Measurements from ENCODE around the gene LILRA6. TPM values are rescaled to one million over a fixed set of nuclear protein-coding genes. Genes with fewer than 3 reads are reported as not detected.

LILRA6 gene
- total and polyA plus RNA-seq, 2 of the 13 experiments (the other 11 are each of a cell fraction or from before 2014, with no cell fraction given): not detected

GRCh38 chr19:54189735-54190502, 52.7 kb downstream of the LILRA6 start (continued):
- TF ChIP-seq E2F1 (CRISPR knock-in tag; IDR thresholded peaks at IDR 0.05): peak; percentile 49; the same call in 1 of the 2 replicates
- peak; percentile 63 for TF ChIP-seq ZGPAT (CRISPR knock-in tag; IDR thresholded peaks at IDR 0.05)
- TF ChIP-seq HNRNPK (IDR thresholded peaks at IDR 0.05; ENCODE audit: low read depth, low read length, poor library complexity, severe bottlenecking): no peak
- TF ChIP-seq KIAA2018 (CRISPR knock-in tag; IDR thresholded peaks at IDR 0.05; ENCODE audit: borderline replicate concordance): 0 out of 2 replicates have a peak, but pooled peaks have one; percentile 56
- TF ChIP-seq GRHL1 (CRISPR knock-in tag; conservative IDR thresholded peaks at IDR 0.05): no peak
- TF ChIP-seq ERF (CRISPR knock-in tag; IDR thresholded peaks at IDR 0.05): peak; percentile 55; the same call in 1 of the 2 replicates
- no peak for TF ChIP-seq ZNF34 (CRISPR knock-in tag; IDR thresholded peaks at IDR 0.05; ENCODE audit: borderline replicate concordance)
- TF ChIP-seq ZNF329 (CRISPR knock-in tag; IDR thresholded peaks at IDR 0.05; ENCODE audit: low read depth): no peak
- no peak for TF ChIP-seq ZNF264 (CRISPR knock-in tag; IDR thresholded peaks at IDR 0.05)
- no peak for TF ChIP-seq ZNF296 (CRISPR knock-in tag; conservative IDR thresholded peaks at IDR 0.05)
- TF ChIP-seq ZNF33B (CRISPR knock-in tag; IDR thresholded peaks at IDR 0.05): no peak
- no peak for TF ChIP-seq MATR3 (CRISPR knock-in tag; IDR thresholded peaks at IDR 0.05)
- TF ChIP-seq ZBTB38 (CRISPR knock-in tag; IDR thresholded peaks at IDR 0.05): peak; percentile 42; the same call in 1 of the 2 replicates
- TF ChIP-seq ATF7 (IDR thresholded peaks at IDR 0.05): 0 out of 2 replicates have a peak, but pooled peaks have one; percentile 17
- peak; percentile 30; the same call in 1 of the 2 replicates for TF ChIP-seq ATF7 (CRISPR knock-in tag; IDR thresholded peaks at IDR 0.05)
- no peak for TF ChIP-seq SUZ12 (IDR thresholded peaks at IDR 0.05; ENCODE audit: low read depth, low read length)
- no peak for TF ChIP-seq FOSL1 (CRISPR knock-in tag; IDR thresholded peaks at IDR 0.05; ENCODE audit: borderline replicate concordance)

Measured in HepG2 (cell line).